Adipose tissue (tissue), 3 donors: ENCODE results near the gene INSRR. TPM values are rescaled to one million over a fixed set of nuclear protein-coding genes. Genes with fewer than 3 reads are reported as not detected.

Experiments
- H3K27ac ChIP-seq: one replicate; pipeline ENCODE4 v1.5.1; 2013; ENCODE audit warnings: low read depth, low read length
- WGBS, 3 donors: extraction: QIAGEN DNeasy Blood & Tissue Kit; methylation state at CpG; one replicate each; pipeline ENCODE4 v1.1.7; 2013; 5-methylcytosine and 5-hydroxymethylcytosine counted together
- polyA plus RNA-seq, 3 donors: library from polyadenylated mRNA; stranded (reverse); fragments of 200-250 nt; gene quantifications; one replicate each; pipeline ENCODE4 v1.2.3, GENCODE V29; 2013
- donor health status: healthy with polysubstance abuse.
- donor health status: Bipolar disorder and iron deficiency.
- donor health status: healthy.

INSRR gene
- polyA plus RNA-seq, 3 donors = 0.07 to 0.39 (median 0.11) TPM

GRCh38 chr1:156815961-156816422 lies 42.9 kb downstream of the INSRR start:
- 57 to 72% (median 59%) methylated on average over 10 of the region's 10 CpGs for WGBS, 3 donors
- H3K27ac ChIP-seq = no peak overlapping the region

GRCh38 chr1:156815307-156815826 lies 43.5 kb downstream of the INSRR start:
- H3K27ac ChIP-seq = no peak overlapping the region
- WGBS, 3 donors = 49 to 65% (median 59%) methylated on average over 5 of the region's 5 CpGs

GRCh38 chr1:156814571-156815260 lies 44.2 kb downstream of the INSRR start:
- WGBS, 3 donors = 72 to 84% (median 73%) methylated on average over 7 of the region's 7 CpGs
- no peak overlapping the region for H3K27ac ChIP-seq

GRCh38 chr1:156813750-156814570 lies 45.0 kb downstream of the INSRR start:
- no peak overlapping the region for H3K27ac ChIP-seq
- 10 to 13% (median 12%) methylated on average over 57 to 60 of the region's 60 CpGs for WGBS, 3 donors

GRCh38 chr1:156813298-156813697 lies 45.6 kb downstream of the INSRR start:
- WGBS, 3 donors = 41 to 60% (median 53%) methylated on average over 10 of the region's 10 CpGs
- no peak overlapping the region for H3K27ac ChIP-seq

GRCh38 chr1:156812293-156812990 lies 46.5 kb downstream of the INSRR start:
- 96 to 97% (median 97%) methylated on average over 10 of the region's 10 CpGs for WGBS, 3 donors
- no peak overlapping the region for H3K27ac ChIP-seq

GRCh38 chr1:156811168-156811567 lies 47.7 kb downstream of the INSRR start:
- WGBS, 3 donors = 64 to 66% (median 66%) methylated on average over 4 of the region's 4 CpGs
- no peak overlapping the region for H3K27ac ChIP-seq

- 80 to 88% (median 88%) methylated on average over 7 of the region's 7 CpGs for WGBS, 3 donors
- H3K27ac ChIP-seq = no peak overlapping the region
These were observed 49.1 kb downstream of the INSRR start for GRCh38 chr1:156809711-156810366.

GRCh38 chr1:156809281-156809680 lies 49.6 kb downstream of the INSRR start:
- 84 to 94% (median 88%) methylated on average over 10 of the region's 10 CpGs for WGBS, 3 donors
- H3K27ac ChIP-seq = no peak overlapping the region

GRCh38 chr1:156808186-156809030 lies 50.5 kb downstream of the INSRR start:
- H3K27ac ChIP-seq = no peak overlapping the region
- WGBS, 3 donors = 86 to 94% (median 92%) methylated on average over 15 to 16 of the region's 16 CpGs

GRCh38 chr1:156807627-156808026 lies 51.3 kb downstream of the INSRR start:
- 76 to 83% (median 76%) methylated on average over 2 of the region's 2 CpGs for WGBS, 3 donors
- no peak overlapping the region for H3K27ac ChIP-seq

- no peak overlapping the region for H3K27ac ChIP-seq
- whole genome bisulfite sequencing, 3 donors = 79 to 84% (median 83%) methylated on average over 7 of the region's 7 CpGs
These were observed 52.1 kb downstream of the INSRR start for GRCh38 chr1:156806512-156807440.

- 77 to 95% (median 80%) methylated on average over 2 to 3 of the region's 3 CpGs for WGBS, 3 donors
- no peak overlapping the region for H3K27ac ChIP-seq
These were observed 53.0 kb downstream of the INSRR start for GRCh38 chr1:156805766-156806511.

- H3K27ac ChIP-seq = no peak overlapping the region
- 60 to 68% (median 65%) methylated on average over 6 of the region's 6 CpGs for WGBS, 3 donors
These were observed 54.2 kb downstream of the INSRR start for GRCh38 chr1:156804572-156805243.

GRCh38 chr1:156804026-156804425 lies 54.9 kb downstream of the INSRR start:
- H3K27ac ChIP-seq = no peak overlapping the region
- 70 to 78% (median 74%) methylated on average over 3 of the region's 3 CpGs for WGBS, 3 donors
